Breast epithelium (tissue), 4 donors: Measurements from ENCODE around the gene ZNF513. TPM values are rescaled to one million over a fixed set of nuclear protein-coding genes. Genes with fewer than 3 reads are reported as not detected.
A peak's percentile ranks its signal among the peaks of the same experiment; 100 is the strongest.

ENCODE experiments used
- DNase-seq, 2 donors: peaks; one replicate each; pipeline ENCODE4 v3.0.0-alpha.2; 2019; ENCODE audit warnings: low spot score in 2 of 2
- H3K27ac ChIP-seq, 2 donors: fragments of 200-600 bp; sonication (generic) in 1 of 2; one replicate each; pipeline ENCODE4 v1.5.1; 2016 to 2019; ENCODE audit warnings: mild to moderate bottlenecking in 1 of 2
- H3K27me3 ChIP-seq, 2 donors: fragments of 200-600 bp; sonication (generic) in 1 of 2; one replicate each; pipeline versions ENCODE4 v1.5.1 to v1.6.0; 2017 to 2019; ENCODE audit warnings: control low read depth in 1 of 2, mild to moderate bottlenecking in 1 of 2
- H3K36me3 ChIP-seq: fragments of 200-600 bp; one replicate; pipeline ENCODE4 v1.5.1; 2019
- H3K4me1 ChIP-seq, 2 donors: fragments of 200-600 bp; sonication (generic); one replicate each; pipeline ENCODE4 v1.5.1; 2016 to 2019; ENCODE audit warnings: control low read depth in 1 of 2
- H3K4me3 ChIP-seq, 3 donors: fragments of 200-600 bp; sonication (generic); 1 replicate in 2 of 3; 2 replicates in 1 of 3; pipeline ENCODE4 v1.5.1; 2016 to 2019; ENCODE audit warnings: mild to moderate bottlenecking in 3 of 3, moderate library complexity in 2 of 3
- H3K9me3 ChIP-seq, 2 donors: fragments of 200-600 bp; sonication (generic) in 1 of 2; one replicate each; pipeline ENCODE4 v1.5.1; 2016 to 2019; ENCODE audit warnings: control low read depth in 1 of 2
- POLR2A ChIP-seq: fragments of 450-650 bp; IDR thresholded peaks from one replicate; pipeline ENCODE4 v1.6.1; 2016; ENCODE audit warnings: antibody characterized with exemption, mild to moderate bottlenecking, moderate library complexity
- POLR2AphosphoS5 ChIP-seq, 3 donors: sonication (generic); formaldehyde crosslinking; IDR thresholded peaks; one replicate each; pipeline ENCODE4 v1.6.1; 2017; ENCODE audit warnings: antibody characterized with exemption in 3 of 3
- intact Hi-C: fragments of 100-400 bp; cut with DNase I; formaldehyde crosslinking; loops from one replicate; pipeline ENCODE4 v1.15.1; 2023; ENCODE audit warnings: low total_unique reads
- total RNA-seq, 3 donors: library from RNA; depleted of rRNA; stranded (reverse); fragments of >200 nt; gene quantifications; one replicate each; pipeline ENCODE4 v1.1.0, GENCODE V29; 2016
- TF ChIP-seq, protein P1 (sequence below), 3 donors: fragments of 450-650 bp; IDR thresholded peaks; one replicate each; pipeline ENCODE4 v1.5.1; 2016 to 2017; ENCODE audit warnings: antibody characterized with exemption in 3 of 3, mild to moderate bottlenecking in 3 of 3, moderate library complexity in 3 of 3

The ZNF513 gene
- total RNA-seq, 3 donors from 2014 or later, result 5.9 to 22.5 (median 15.7) TPM

DNA sequence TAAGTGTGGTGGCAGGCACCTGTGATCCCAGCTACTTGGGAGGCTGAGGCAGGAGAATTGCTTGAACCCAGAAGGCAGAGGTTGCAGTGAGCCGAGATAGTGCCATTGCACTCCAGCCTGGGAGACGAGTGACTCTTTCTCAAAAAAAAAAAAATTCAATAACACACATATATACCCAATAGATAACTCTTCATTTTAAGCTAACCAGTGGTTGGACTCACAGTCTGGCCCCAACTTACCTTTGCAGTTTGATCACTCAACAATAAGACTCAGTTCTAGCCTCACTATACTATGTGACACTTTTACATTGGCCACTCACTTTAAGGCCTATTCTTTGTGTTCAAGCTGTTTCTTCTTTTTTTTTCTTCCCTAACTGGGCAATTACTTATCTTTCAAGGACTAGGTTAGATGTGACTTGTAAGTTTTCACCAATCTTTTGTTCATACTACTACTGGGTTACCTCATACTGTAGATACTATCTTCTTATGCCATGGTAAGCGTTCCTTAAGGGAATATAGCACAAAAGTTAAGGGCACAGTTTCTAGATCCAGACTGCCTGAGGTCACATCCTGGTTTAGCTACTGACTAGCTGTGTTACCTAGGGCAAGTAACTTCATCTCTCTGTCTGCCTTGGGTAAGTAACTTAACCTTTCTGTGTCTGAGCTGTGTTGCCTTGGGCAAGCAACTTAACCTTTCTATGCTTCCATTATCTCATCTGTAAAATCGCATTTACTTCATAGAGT, 17.7 kb downstream of the ZNF513 start:
- Histone ChIP-seq H3K27ac (no peak overlapping the region), H3K27me3 (no peaks in the 10 kb centered on the region), H3K4me3 (no peak overlapping the region), H3K4me1 (no peaks in the 10 kb centered on the region), H3K9me3 (no peaks in the 10 kb centered on the region), H3K36me3 (peaks cover 12% of the 10 kb centered on the region)
- intact Hi-C loops, result loop anchor here (5.0 kb wide), 1 partner anchor 64 kb away; the partner anchor contains the start of gene NRBP1
- DNase-seq, result no peak
- TF ChIP-seq, protein P1, sequence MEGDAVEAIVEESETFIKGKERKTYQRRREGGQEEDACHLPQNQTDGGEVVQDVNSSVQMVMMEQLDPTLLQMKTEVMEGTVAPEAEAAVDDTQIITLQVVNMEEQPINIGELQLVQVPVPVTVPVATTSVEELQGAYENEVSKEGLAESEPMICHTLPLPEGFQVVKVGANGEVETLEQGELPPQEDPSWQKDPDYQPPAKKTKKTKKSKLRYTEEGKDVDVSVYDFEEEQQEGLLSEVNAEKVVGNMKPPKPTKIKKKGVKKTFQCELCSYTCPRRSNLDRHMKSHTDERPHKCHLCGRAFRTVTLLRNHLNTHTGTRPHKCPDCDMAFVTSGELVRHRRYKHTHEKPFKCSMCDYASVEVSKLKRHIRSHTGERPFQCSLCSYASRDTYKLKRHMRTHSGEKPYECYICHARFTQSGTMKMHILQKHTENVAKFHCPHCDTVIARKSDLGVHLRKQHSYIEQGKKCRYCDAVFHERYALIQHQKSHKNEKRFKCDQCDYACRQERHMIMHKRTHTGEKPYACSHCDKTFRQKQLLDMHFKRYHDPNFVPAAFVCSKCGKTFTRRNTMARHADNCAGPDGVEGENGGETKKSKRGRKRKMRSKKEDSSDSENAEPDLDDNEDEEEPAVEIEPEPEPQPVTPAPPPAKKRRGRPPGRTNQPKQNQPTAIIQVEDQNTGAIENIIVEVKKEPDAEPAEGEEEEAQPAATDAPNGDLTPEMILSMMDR (IDR thresholded peaks at IDR 0.05), result no peak
- TF ChIP-seq POLR2A, result no peak
- TF ChIP-seq POLR2AphosphoS5 (IDR thresholded peaks at IDR 0.05), result no peak

DNA sequence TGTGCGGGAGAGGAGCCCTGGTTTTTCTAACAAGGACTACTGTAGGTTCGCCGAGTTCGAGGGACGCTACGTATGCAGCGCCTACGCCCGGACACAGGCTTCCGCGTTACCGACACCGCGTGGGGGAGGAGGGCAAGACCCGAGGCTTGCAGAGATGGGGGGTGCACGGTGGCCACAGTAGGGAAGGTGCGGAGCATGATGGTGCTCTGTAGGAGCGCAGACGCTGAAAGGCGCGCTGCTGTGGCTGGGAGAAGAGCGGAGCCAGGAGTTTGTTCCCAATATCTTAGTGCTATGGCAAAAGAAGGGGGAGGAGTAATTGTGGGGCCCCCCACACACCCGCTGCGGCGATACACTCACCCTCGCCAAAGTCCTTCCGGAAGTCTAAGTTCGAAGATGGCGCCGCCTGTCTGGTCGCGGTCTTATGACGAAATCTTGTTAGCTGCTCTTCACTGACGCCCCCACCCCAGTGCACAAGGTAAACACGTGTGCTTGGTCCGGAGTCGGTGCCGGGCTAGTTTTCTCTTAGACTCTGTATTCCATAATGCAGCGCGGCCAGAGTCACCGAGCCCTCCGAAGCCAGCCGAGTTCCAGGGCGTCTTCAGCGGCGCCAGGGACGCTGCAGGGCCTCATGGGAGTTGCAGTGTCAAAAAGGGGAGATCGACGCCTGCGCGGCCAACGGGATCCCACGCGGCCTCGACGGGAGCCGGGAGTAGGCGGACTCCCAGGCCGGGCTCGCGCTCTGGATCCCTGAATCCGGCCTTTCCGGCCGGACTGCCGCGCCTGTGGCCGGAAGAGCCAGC, 24.0 kb downstream of the ZNF513 start, which contains the start of gene GTF3C2:
Gene GTF3C2, minus strand, starts transcription at position 383 of the 800 bp plus-strand sequence. CDS start 13,210 bp downstream, outside the sequence.
- Histone ChIP-seq H3K9me3 (no peaks in the 10 kb centered on the region), H3K27ac (peak within 1 kb of the TSS; percentile 86 to 94), H3K4me3 (peak within 1 kb of the TSS; percentile 74 to 81 (median 75)), H3K27me3 (no peaks in the 10 kb centered on the region), H3K36me3 (no peaks in the 10 kb centered on the region), H3K4me1 (peaks cover 2 to 9% of the 10 kb centered on the region in 2 donors)
- intact Hi-C loops, result no loop called here
- TF ChIP-seq POLR2AphosphoS5 (IDR thresholded peaks at IDR 0.05), result peak; percentile 65 to 87 (median 80)
- peak; percentile 40 for TF ChIP-seq POLR2A
- TF ChIP-seq, protein P1 (IDR thresholded peaks at IDR 0.05), result no peak
- DNase-seq, result peak; percentile 94 to 95

DNA sequence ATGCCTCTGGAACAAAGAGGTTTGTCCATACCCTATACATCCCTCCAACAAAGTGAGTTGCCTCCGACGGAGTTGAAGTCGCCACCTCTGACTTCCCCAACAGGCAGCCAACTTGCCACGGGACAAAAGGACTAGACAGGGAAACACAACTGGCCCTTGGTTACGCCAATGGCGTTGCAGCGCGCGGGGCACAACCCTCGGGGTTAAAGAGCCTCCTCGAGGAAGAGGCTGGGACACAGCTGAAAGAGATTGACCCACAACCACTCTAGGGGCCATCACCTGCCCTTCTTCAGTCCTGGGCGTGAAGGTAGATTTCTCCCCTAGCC, 24.5 kb downstream of the ZNF513 start:
- intact Hi-C loops, result no loop called here
- peak in 1 of 2 donors; percentile 44 for DNase-seq
- Histone ChIP-seq H3K27me3 (no peaks in the 10 kb centered on the region), H3K36me3 (no peaks in the 10 kb centered on the region), H3K4me1 (peaks cover 2 to 9% of the 10 kb centered on the region in 2 donors), H3K4me3 (peak overlapping the region; percentile 74 to 81 (median 75)), H3K9me3 (no peaks in the 10 kb centered on the region), H3K27ac (peak overlapping the region; percentile 86 to 94)
- TF ChIP-seq POLR2AphosphoS5 (IDR thresholded peaks at IDR 0.05) (no peak), POLR2A (no peak)
- TF ChIP-seq, protein P1 (IDR thresholded peaks at IDR 0.05), result no peak

DNA sequence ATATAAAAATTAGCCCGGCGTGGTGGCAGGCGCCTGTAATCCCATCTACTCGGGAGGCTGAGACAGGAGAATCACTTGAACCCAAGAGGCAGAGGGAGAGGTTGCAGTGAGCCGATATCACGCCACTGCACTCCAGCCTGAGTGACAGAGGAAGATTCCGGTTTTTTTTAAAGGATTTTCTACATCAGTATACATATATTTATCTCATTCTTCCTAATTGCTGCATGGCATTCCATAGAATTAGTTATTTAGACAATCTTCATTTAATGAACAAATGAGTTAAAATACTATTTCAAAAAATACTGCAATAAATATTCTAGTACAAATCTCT, 26.0 kb downstream of the ZNF513 start:
- no peaks in the 10 kb centered on the region for H3K36me3 ChIP-seq
- peaks cover 2 to 9% of the 10 kb centered on the region in 2 donors for H3K4me1 ChIP-seq
- no peak for DNase-seq
- TF ChIP-seq, protein P1 (IDR thresholded peaks at IDR 0.05), result no peak
- TF ChIP-seq POLR2AphosphoS5 (IDR thresholded peaks at IDR 0.05), result no peak
- no peak for TF ChIP-seq POLR2A
- intact Hi-C loops, result no loop called here
- H3K9me3 ChIP-seq, result no peaks in the 10 kb centered on the region
- H3K27me3 ChIP-seq, result no peaks in the 10 kb centered on the region
- H3K27ac ChIP-seq, result no peak overlapping the region
- H3K4me3 ChIP-seq, result no peak overlapping the region
